Measurements from ENCODE around the gene KCTD15.

The KCTD15 gene

GRCh38 chr19:33772102-33772857 lies 24.4 kb upstream of the KCTD15 start:
- DNase-seq, result no peak

GRCh38 chr19:33772858-33773180 lies 23.9 kb upstream of the KCTD15 start:
- no peak for DNase-seq

- DNase-seq, result no peak
These were observed 22.7 kb upstream of the KCTD15 start for GRCh38 chr19:33773704-33774624.

GRCh38 chr19:33774751-33775150 lies 21.9 kb upstream of the KCTD15 start:
- no peak for DNase-seq

- DNase-seq, result no peak
These were observed 20.8 kb upstream of the KCTD15 start for GRCh38 chr19:33775731-33776487.

GRCh38 chr19:33777351-33777750 lies 19.3 kb upstream of the KCTD15 start:
- no peak for DNase-seq

GRCh38 chr19:33777753-33778088 lies 18.9 kb upstream of the KCTD15 start:
- no peak for DNase-seq

- peak; percentile 58 to 70 for DNase-seq
These were observed 18.4 kb upstream of the KCTD15 start for GRCh38 chr19:33778089-33778791.

- no peak for DNase-seq
These were observed 16.8 kb upstream of the KCTD15 start for GRCh38 chr19:33779849-33780248.

- no peak for DNase-seq
These were observed 16.4 kb upstream of the KCTD15 start for GRCh38 chr19:33780251-33780650.

GRCh38 chr19:33780746-33781145 lies 15.9 kb upstream of the KCTD15 start:
- no peak for DNase-seq

- no peak for DNase-seq
These were observed 15.2 kb upstream of the KCTD15 start for GRCh38 chr19:33781415-33781935.

GRCh38 chr19:33781996-33782395 lies 14.7 kb upstream of the KCTD15 start:
- no peak for DNase-seq

- DNase-seq, result no peak
These were observed 12.2 kb upstream of the KCTD15 start for GRCh38 chr19:33784432-33784831.

GRCh38 chr19:33785795-33786194 lies 10.9 kb upstream of the KCTD15 start:
- no peak for DNase-seq

- no peak for DNase-seq
These were observed 8.0 kb upstream of the KCTD15 start for GRCh38 chr19:33788676-33789075.

- DNase-seq, result no peak
These were observed 7.3 kb upstream of the KCTD15 start for GRCh38 chr19:33789344-33789743.

- no peak for DNase-seq
These were observed 1.8 kb upstream of the KCTD15 start for GRCh38 chr19:33794683-33795369.

GRCh38 chr19:33795370-33796163 lies 1.1 kb upstream of the KCTD15 start:
- DNase-seq, result peak; percentile 43 to 54

- peak in 1 of 2 donors; percentile 24 for DNase-seq
These were observed 1.4 kb downstream of the KCTD15 start for GRCh38 chr19:33797802-33798671.
